CD8-positive, alpha-beta memory T cell (primary cell): Measurements from ENCODE around the gene SUFU. TPM values are rescaled to one million over a fixed set of nuclear protein-coding genes. Genes with fewer than 3 reads are reported as not detected.

Experiments used
- CTCF ChIA-PET: fragments of 350-600 bp; sonication (Branson Sonifier 250); formaldehyde crosslinking; loops from one replicate; lab custom pipeline; 2021; ENCODE audit warnings: antibody characterized with exemption; lab: Charles Lee
- POLR2A ChIA-PET: fragments of 350-600 bp; sonication (Branson Sonifier 250); formaldehyde crosslinking; loops from one replicate; lab custom pipeline; 2021; ENCODE audit warnings: antibody characterized with exemption; lab: Charles Lee
- DNase-seq, 5 donors: peaks; one replicate each; pipeline versions ENCODE4 v3.0.0 to v3.0.0-alpha.2; 2020 to 2022; ENCODE audit warnings: mixed read lengths in 1 of 5
- H3K27ac ChIP-seq: one replicate; pipeline ENCODE4 v1.7.0; 2013; ENCODE audit warnings: low read depth, mild to moderate bottlenecking, low read length, moderate library complexity
- H3K27me3 ChIP-seq: 2 replicates; pipeline ENCODE4 v1.7.0; 2013; ENCODE audit warnings: low read length, mild to moderate bottlenecking; ENCODE audit not compliant: insufficient read depth, poor library complexity, severe bottlenecking
- H3K36me3 ChIP-seq: 2 replicates; pipeline ENCODE4 v1.7.0; 2013; ENCODE audit warnings: mild to moderate bottlenecking, low read length, moderate library complexity; ENCODE audit not compliant: insufficient read depth
- H3K4me1 ChIP-seq: 2 replicates; pipeline ENCODE4 v1.7.0; 2013; ENCODE audit warnings: mild to moderate bottlenecking, low read length, moderate library complexity; ENCODE audit not compliant: insufficient read depth
- H3K4me3 ChIP-seq: 2 replicates; pipeline ENCODE4 v1.7.0; 2013; ENCODE audit warnings: mild to moderate bottlenecking, low read length
- H3K9me3 ChIP-seq: 2 replicates; pipeline ENCODE4 v1.7.0; 2013; ENCODE audit warnings: mild to moderate bottlenecking, low read length
- H3K27ac Mint-ChIP-seq, 8 donors: one replicate each; pipeline ENCODE4 v1.8.0; 2020 to 2021; ENCODE audit warnings: mixed read lengths in 8 of 8, mild to moderate bottlenecking in 6 of 8, inconsistent platforms in 3 of 8, moderate library complexity in 3 of 8
- H3K27me3 Mint-ChIP-seq, 2 donors: one replicate each; pipeline ENCODE4 v1.8.0; 2020 to 2021; ENCODE audit warnings: mixed read lengths in 2 of 2, mild to moderate bottlenecking in 1 of 2, moderate library complexity in 1 of 2
- H3K36me3 Mint-ChIP-seq, 3 donors: one replicate each; pipeline ENCODE4 v1.8.0; 2020 to 2021; ENCODE audit warnings: mixed read lengths in 3 of 3, inconsistent platforms in 1 of 3, mild to moderate bottlenecking in 1 of 3
- H3K4me1 Mint-ChIP-seq, 3 donors: one replicate each; pipeline ENCODE4 v1.8.0; 2020 to 2021; ENCODE audit warnings: mixed read lengths in 3 of 3, inconsistent platforms in 1 of 3, mild to moderate bottlenecking in 1 of 3
- H3K4me3 Mint-ChIP-seq, 7 donors: one replicate each; pipeline ENCODE4 v1.8.0; 2020 to 2021; ENCODE audit warnings: mixed read lengths in 7 of 7, mild to moderate bottlenecking in 6 of 7, moderate library complexity in 4 of 7, inconsistent platforms in 2 of 7
- H3K9me3 Mint-ChIP-seq, 5 donors: one replicate each; pipeline ENCODE4 v1.8.0; 2020 to 2022; ENCODE audit warnings: mixed read lengths in 5 of 5, mild to moderate bottlenecking in 3 of 5, moderate library complexity in 2 of 5, inconsistent platforms in 1 of 5
- polyA plus RNA-seq: library from polyadenylated mRNA; unstranded; fragments of 300-500 nt; fragmentation: Illumina TruSeq; gene quantifications from one replicate; pipeline ENCODE4 v1.2.3, GENCODE V29; 2021
- total RNA-seq, 2 experiments: library from RNA; stranded (reverse); gene quantifications; one replicate each; pipeline ENCODE4 v1.2.3, GENCODE V29; 2021

Gene SUFU
- total and polyA plus RNA-seq, 3 experiments from 2014 or later = 7.5 to 8.3 (median 8.3) TPM

DNA sequence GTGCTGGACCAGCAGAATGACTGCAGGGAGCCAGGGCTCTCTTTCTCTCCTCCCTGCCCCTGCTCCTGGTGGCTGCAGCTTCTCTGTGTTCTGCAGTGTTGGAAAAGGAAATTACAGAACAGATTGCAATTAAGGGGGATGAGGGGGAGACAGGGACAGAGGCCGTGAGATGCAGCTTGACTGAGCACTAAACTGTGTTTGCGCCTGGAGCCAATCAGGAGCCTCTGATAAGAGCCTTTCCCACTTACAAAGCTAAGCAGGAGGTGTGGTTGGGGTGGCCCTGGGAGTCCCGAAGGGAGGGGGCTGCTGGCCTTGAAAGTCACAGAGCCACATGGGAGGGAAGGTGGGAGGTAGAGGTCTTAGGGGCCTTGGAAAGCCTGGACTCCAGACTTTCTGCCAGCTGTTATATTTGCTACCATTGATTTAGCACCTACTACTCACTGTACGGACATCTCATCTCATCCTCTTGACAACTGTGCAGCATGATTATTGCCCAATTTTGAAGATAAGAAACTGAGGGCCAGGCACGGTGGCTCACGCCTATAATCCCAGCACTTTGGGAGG lies 167.2 kb downstream of the SUFU start:
- no peaks in the 10 kb centered on the region for H3K36me3 Mint-ChIP-seq
- ChIA-PET POLR2A (interaction anchor here (0.5 to 2.0 kb wide), 4 partner anchors 10 to 72 kb away, joined by 3 to 20 read pairs (median 4); partner anchors contain the start of gene TRIM8), CTCF (interaction anchor here (1.0 to 3.6 kb wide), 5 partner anchors 10 to 43 kb away, joined by 3 to 23 read pairs (median 7); partner anchors contain the start of genes ARL3, SFXN2 and TRIM8)
- H3K27ac Mint-ChIP-seq = peak overlapping the region in 2 of 8 donors; percentile 54 to 64
- no peak overlapping the region for H3K4me3 Mint-ChIP-seq
- H3K27me3 Mint-ChIP-seq = no peaks in the 10 kb centered on the region
- peaks cover 36% of the 10 kb centered on the region for H3K4me1 ChIP-seq
- no peaks in the 10 kb centered on the region for H3K9me3 ChIP-seq
- no peaks in the 10 kb centered on the region for H3K27me3 ChIP-seq
- H3K9me3 Mint-ChIP-seq = no peaks in the 10 kb centered on the region
- peak in 1 of 5 donors; percentile 32 for DNase-seq
- H3K4me3 ChIP-seq = no peak overlapping the region
- peaks cover 37 to 54% (median 42%) of the 10 kb centered on the region in 3 donors for H3K4me1 Mint-ChIP-seq
- no peak overlapping the region for H3K27ac ChIP-seq
- H3K36me3 ChIP-seq = no peaks in the 10 kb centered on the region

- ChIA-PET CTCF (interaction anchor here (0.5 to 5.7 kb wide), 9 partner anchors 12 to 169 kb away, joined by 3 to 39 read pairs (median 4); partner anchors contain the start of gene TRIM8), POLR2A (interaction anchor here (0.6 to 3.4 kb wide), 4 partner anchors 12 to 36 kb away, joined by 4 to 36 read pairs (median 8); partner anchors contain the start of gene TRIM8)
- Histone ChIP-seq H3K4me1 (peaks cover 34% of the 10 kb centered on the region), H3K4me3 (peak overlapping the region; percentile 46), H3K27me3 (no peaks in the 10 kb centered on the region), H3K9me3 (no peaks in the 10 kb centered on the region), H3K36me3 (no peaks in the 10 kb centered on the region), H3K27ac (no peak overlapping the region)
- Mint-ChIP-seq H3K27me3 (no peaks in the 10 kb centered on the region), H3K4me3 (peak overlapping the region; percentile 45 to 88 (median 78)), H3K4me1 (peaks cover 36 to 61% (median 47%) of the 10 kb centered on the region in 3 donors), H3K27ac (peak overlapping the region; percentile 72 to 94 (median 91)), H3K9me3 (no peaks in the 10 kb centered on the region), H3K36me3 (no peaks in the 10 kb centered on the region)
- DNase-seq = no peak
Measured at GRCh38 chr10:102673236-102673818, 169.6 kb downstream of the SUFU start.

DNA sequence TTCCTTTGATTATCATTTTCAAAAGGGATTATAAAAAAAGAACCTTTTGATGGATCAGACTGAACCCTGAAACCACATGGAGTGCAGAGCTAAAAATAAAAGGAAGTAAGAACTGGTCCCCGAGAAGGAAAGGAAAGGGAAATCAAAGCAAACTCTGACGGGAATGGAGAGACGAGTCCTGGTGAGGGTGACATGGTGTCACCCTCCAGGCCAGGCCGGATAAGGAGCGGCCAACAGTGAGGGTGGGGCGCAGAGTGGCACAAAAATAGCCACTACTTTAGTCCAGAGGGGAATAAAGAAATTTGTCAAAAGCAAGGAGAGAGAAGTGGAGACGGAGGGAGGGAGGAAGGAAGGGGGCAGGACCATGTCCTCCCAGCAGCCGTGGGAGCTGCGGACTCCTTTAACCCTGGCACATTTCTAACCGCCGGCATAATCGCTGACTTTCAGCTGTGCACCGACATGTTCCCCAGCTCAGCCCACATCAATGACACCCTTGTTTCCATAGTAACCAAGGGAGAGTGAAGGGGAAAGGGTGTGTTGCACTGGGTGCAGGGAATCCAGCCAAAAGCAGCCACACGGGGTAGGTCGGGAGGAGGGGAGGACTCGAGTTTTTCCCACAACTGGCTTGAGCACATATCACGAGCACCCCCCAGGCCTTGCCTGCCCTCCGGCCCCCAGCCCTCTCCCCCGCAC lies 170.2 kb downstream of the SUFU start:
- H3K4me1 Mint-ChIP-seq = peaks cover 34 to 59% (median 49%) of the 10 kb centered on the region in 3 donors
- DNase-seq = peak; percentile 37 to 91 (median 82)
- no peaks in the 10 kb centered on the region for H3K27me3 ChIP-seq
- peaks cover 27% of the 10 kb centered on the region for H3K4me1 ChIP-seq
- POLR2A ChIA-PET = interaction anchor here (1.0 to 3.4 kb wide), 4 partner anchors 13 to 40 kb away, joined by 4 to 36 read pairs (median 8); partner anchors contain the start of genes ARL3, SFXN2 and TRIM8
- H3K4me3 ChIP-seq = peak overlapping the region; percentile 46
- no peaks in the 10 kb centered on the region for H3K36me3 ChIP-seq
- H3K27ac Mint-ChIP-seq = peak overlapping the region; percentile 79 to 94 (median 92)
- CTCF ChIA-PET = interaction anchor here (0.5 to 5.7 kb wide), 10 partner anchors 12 to 169 kb away, joined by 3 to 39 read pairs (median 4); partner anchors contain the start of gene TRIM8
- H3K4me3 Mint-ChIP-seq = peak overlapping the region; percentile 45 to 88 (median 78)
- no peaks in the 10 kb centered on the region for H3K27me3 Mint-ChIP-seq
- H3K36me3 Mint-ChIP-seq = no peaks in the 10 kb centered on the region
- peak overlapping the region; percentile 25 for H3K27ac ChIP-seq
- H3K9me3 Mint-ChIP-seq = no peaks in the 10 kb centered on the region
- no peaks in the 10 kb centered on the region for H3K9me3 ChIP-seq

DNA sequence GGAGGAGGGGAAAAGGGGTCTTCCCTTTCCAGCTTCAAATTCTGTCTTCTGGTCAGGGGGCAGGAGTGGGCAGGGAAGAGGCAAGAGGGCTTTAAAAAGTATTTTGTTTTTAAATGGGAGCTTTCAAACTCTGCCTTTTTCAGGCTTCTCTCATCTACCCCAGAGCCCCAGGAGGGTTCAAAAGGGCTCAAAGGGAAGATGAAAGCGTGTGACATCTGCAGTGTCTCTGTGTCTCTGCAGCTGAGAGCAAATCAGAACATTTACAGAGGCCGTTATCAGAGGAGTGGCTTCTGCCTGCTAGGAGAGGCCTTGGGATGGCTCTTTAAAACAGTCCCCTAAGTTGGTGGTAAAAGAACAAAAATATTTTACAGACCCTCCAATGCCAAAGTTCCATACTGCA lies 170.8 kb downstream of the SUFU start:
- Mint-ChIP-seq H3K36me3 (no peaks in the 10 kb centered on the region), H3K9me3 (no peaks in the 10 kb centered on the region), H3K27me3 (no peaks in the 10 kb centered on the region), H3K4me1 (peaks cover 36 to 58% (median 48%) of the 10 kb centered on the region in 3 donors), H3K27ac (peak overlapping the region; percentile 78 to 94 (median 91)), H3K4me3 (peak overlapping the region; percentile 45 to 88 (median 78))
- peak overlapping the region; percentile 25 for H3K27ac ChIP-seq
- CTCF ChIA-PET = interaction anchor here (0.7 to 5.7 kb wide), 7 partner anchors 13 to 66 kb away, joined by 3 to 39 read pairs (median 6); partner anchors contain the start of gene TRIM8
- DNase-seq = no peak
- no peaks in the 10 kb centered on the region for H3K9me3 ChIP-seq
- H3K4me3 ChIP-seq = peak overlapping the region; percentile 46
- POLR2A ChIA-PET = interaction anchor here (1.0 to 3.4 kb wide), 4 partner anchors 14 to 39 kb away, joined by 4 to 36 read pairs (median 8); partner anchors contain the start of genes ARL3, SFXN2 and TRIM8
- no peaks in the 10 kb centered on the region for H3K36me3 ChIP-seq
- H3K4me1 ChIP-seq = peaks cover 27% of the 10 kb centered on the region
- no peaks in the 10 kb centered on the region for H3K27me3 ChIP-seq

GRCh38 chr10:102675011-102675665 lies 171.4 kb downstream of the SUFU start:
- Mint-ChIP-seq H3K27me3 (no peaks in the 10 kb centered on the region), H3K36me3 (no peaks in the 10 kb centered on the region), H3K27ac (peak overlapping the region; percentile 79 to 94 (median 91)), H3K4me3 (peak overlapping the region; percentile 45 to 88 (median 78)), H3K4me1 (peaks cover 34 to 53% (median 42%) of the 10 kb centered on the region in 3 donors), H3K9me3 (no peaks in the 10 kb centered on the region)
- POLR2A ChIA-PET = interaction anchor here (0.6 to 3.4 kb wide), 4 partner anchors 24 to 554 kb away, joined by 3 to 36 read pairs (median 4); partner anchors contain the start of genes ARL3, SFXN2 and TRIM8
- Histone ChIP-seq H3K27ac (no peak overlapping the region), H3K4me1 (peaks cover 27% of the 10 kb centered on the region), H3K4me3 (peak overlapping the region; percentile 46), H3K36me3 (no peaks in the 10 kb centered on the region), H3K27me3 (no peaks in the 10 kb centered on the region), H3K9me3 (no peaks in the 10 kb centered on the region)
- CTCF ChIA-PET = interaction anchor here (0.9 to 5.7 kb wide), 6 partner anchors 14 to 197 kb away, joined by 3 to 39 read pairs (median 8); partner anchors contain the start of gene TRIM8
- peak in 1 of 5 donors; percentile 25 for DNase-seq

- H3K36me3 ChIP-seq = no peaks in the 10 kb centered on the region
- H3K4me3 ChIP-seq = no peak overlapping the region
- H3K27me3 ChIP-seq = no peaks in the 10 kb centered on the region
- POLR2A ChIA-PET = interaction anchor here (0.5 to 3.4 kb wide), 6 partner anchors 25 to 554 kb away, joined by 3 to 36 read pairs (median 3); partner anchors contain the start of genes ARL3, SFXN2 and TRIM8
- Mint-ChIP-seq H3K36me3 (peaks cover 0 to 4% (median 2%) of the 10 kb centered on the region in 3 donors), H3K4me3 (peak overlapping the region in 1 of 7 donors; percentile 23), H3K27me3 (no peaks in the 10 kb centered on the region), H3K4me1 (peaks cover 34 to 51% (median 42%) of the 10 kb centered on the region in 3 donors), H3K27ac (peak overlapping the region; percentile 6 to 94 (median 72)), H3K9me3 (no peaks in the 10 kb centered on the region)
- CTCF ChIA-PET = interaction anchor here (0.7 to 5.7 kb wide), 8 partner anchors 10 to 225 kb away, joined by 3 to 39 read pairs (median 3); partner anchors contain the start of gene TRIM8
- no peak for DNase-seq
- no peaks in the 10 kb centered on the region for H3K9me3 ChIP-seq
- no peak overlapping the region for H3K27ac ChIP-seq
- peaks cover 27% of the 10 kb centered on the region for H3K4me1 ChIP-seq
Measured at GRCh38 chr10:102675666-102676533, 172.1 kb downstream of the SUFU start.
